ENCODE data around the gene PALM.
A peak's percentile ranks its signal among the peaks of the same experiment; 100 is the strongest.

Gene PALM

GRCh38 chr19:788686-788982 is 79.9 kb downstream of the PALM start:
- DNase-seq = no peak

GRCh38 chr19:788983-789700 is 80.4 kb downstream of the PALM start:
- DNase-seq = no peak

GRCh38 chr19:789701-790060 is 80.9 kb downstream of the PALM start:
- DNase-seq = no peak

GRCh38 chr19:791007-791566 is 82.4 kb downstream of the PALM start:
- no peak for DNase-seq

GRCh38 chr19:791567-792305 is 83.0 kb downstream of the PALM start:
- DNase-seq = no peak

- no peak for DNase-seq
Measured at GRCh38 chr19:792306-792885, 83.7 kb downstream of the PALM start.

GRCh38 chr19:793806-794205 is 85.1 kb downstream of the PALM start:
- DNase-seq = no peak

GRCh38 chr19:795073-795611 is 86.4 kb downstream of the PALM start:
- DNase-seq = no peak

GRCh38 chr19:795691-796581 is 87.2 kb downstream of the PALM start:
- no peak for DNase-seq

GRCh38 chr19:796692-797527 is 88.2 kb downstream of the PALM start, which contains the start of gene PTBP1:
Gene PTBP1, plus strand, starts transcription at chr19:797452. Its CDS starts 46 bp downstream, at chr19:797498.
- DNase-seq = peak; percentile 98 to 99

Measured in stimulated activated CD4-positive, alpha-beta T cell treated with anti-CD3 and anti-CD28 coated beads, Interleukin-2, amount 100 ng/mL, for 24 hours (primary cell).